SIG-M5 treated with dmso at 0.1 percent for 504 hours (cell line): ENCODE measurements around the gene USP21.
A peak's percentile ranks its signal among the peaks of the same experiment; 100 is the strongest.

Source experiments
- DNase-seq: peaks from one replicate; lab custom pipeline; 2025; ENCODE audit not compliant: unreplicated experiment; lab: John Stamatoyannopoulos, UW

The USP21 gene

GRCh38 chr1:161190962-161191521, 31.7 kb downstream of the USP21 start:
- DNase-seq: no peak

- no peak for DNase-seq
Measured at GRCh38 chr1:161191971-161192370, 32.7 kb downstream of the USP21 start.

- DNase-seq: peak; percentile 92
Measured at GRCh38 chr1:161192476-161193465, 33.5 kb downstream of the USP21 start.

- no peak for DNase-seq
Measured at GRCh38 chr1:161193561-161194235, 34.4 kb downstream of the USP21 start.

GRCh38 chr1:161195171-161195570, 35.9 kb downstream of the USP21 start:
- DNase-seq: peak; percentile 86

- DNase-seq: no peak
Measured at GRCh38 chr1:161196111-161196510, 36.8 kb downstream of the USP21 start.

GRCh38 chr1:161196521-161197451, 37.5 kb downstream of the USP21 start:
- DNase-seq: no peak

- no peak for DNase-seq
Measured at GRCh38 chr1:161197560-161198193, 38.4 kb downstream of the USP21 start.

- no peak for DNase-seq
Measured at GRCh38 chr1:161198194-161198896, 39.0 kb downstream of the USP21 start.

- DNase-seq: no peak
Measured at GRCh38 chr1:161198897-161199431, 39.7 kb downstream of the USP21 start, which contains the start of gene ADAMTS4. TSS of gene ADAMTS4 (minus strand) at chr1:161199054. CDS start at chr1:161198627, 427 bp downstream.

GRCh38 chr1:161199506-161200139, 40.3 kb downstream of the USP21 start:
- no peak for DNase-seq

- no peak for DNase-seq
Measured at GRCh38 chr1:161200421-161200991, 41.2 kb downstream of the USP21 start.

GRCh38 chr1:161200992-161201835, 41.9 kb downstream of the USP21 start:
- DNase-seq: peak; percentile 68

GRCh38 chr1:161201836-161202712, 42.8 kb downstream of the USP21 start, which contains the start of gene NDUFS2:
TSS of gene NDUFS2 (plus strand) at chr1:161202367. CDS start at chr1:161202386, 19 bp downstream.
- DNase-seq: peak; percentile 99

- no peak for DNase-seq
Measured at GRCh38 chr1:161206411-161207140, 47.3 kb downstream of the USP21 start.

GRCh38 chr1:161207173-161207572, 47.9 kb downstream of the USP21 start:
- no peak for DNase-seq
